GM19035 (cell line): Measurements from ENCODE around the gene KIAA0232.
"Not testable (repeated sequence)": the region's sequence is repeated elsewhere in the genome, so short reads cannot be mapped to it uniquely, and the experiment has no call there.

Experiments used
- ATAC-seq: cut with Tn5 transposase; IDR thresholded peaks from one replicate; pipeline ENCODE4 v1.9.1; 2021; ENCODE audit not compliant: unreplicated experiment

The KIAA0232 gene

GRCh38 chr4:6755088-6755753 is 27.3 kb upstream of the KIAA0232 start:
- no peak for ATAC-seq

- not testable (repeated sequence) for ATAC-seq
Measured at GRCh38 chr4:6756345-6756744, 26.2 kb upstream of the KIAA0232 start.

- ATAC-seq = no peak
Measured at GRCh38 chr4:6758728-6759127, 23.8 kb upstream of the KIAA0232 start.

GRCh38 chr4:6760865-6761264 is 21.7 kb upstream of the KIAA0232 start:
- ATAC-seq = no peak

GRCh38 chr4:6761649-6762615 is 20.6 kb upstream of the KIAA0232 start:
- ATAC-seq = no peak

- ATAC-seq = no peak
Measured at GRCh38 chr4:6763330-6763851, 19.1 kb upstream of the KIAA0232 start.

- ATAC-seq = no peak
Measured at GRCh38 chr4:6764976-6765620, 17.4 kb upstream of the KIAA0232 start.

- ATAC-seq = no peak
Measured at GRCh38 chr4:6765703-6766102, 16.8 kb upstream of the KIAA0232 start.

GRCh38 chr4:6767386-6767747 is 15.2 kb upstream of the KIAA0232 start:
- no peak for ATAC-seq

GRCh38 chr4:6767748-6768538 is 14.6 kb upstream of the KIAA0232 start:
- no peak for ATAC-seq

GRCh38 chr4:6768539-6768905 is 14.0 kb upstream of the KIAA0232 start:
- ATAC-seq = no peak

GRCh38 chr4:6769233-6769988 is 13.1 kb upstream of the KIAA0232 start:
- ATAC-seq = no peak

- no peak for ATAC-seq
Measured at GRCh38 chr4:6769989-6770420, 12.5 kb upstream of the KIAA0232 start.

- no peak for ATAC-seq
Measured at GRCh38 chr4:6770581-6771228, 11.8 kb upstream of the KIAA0232 start.

GRCh38 chr4:6771229-6771671 is 11.3 kb upstream of the KIAA0232 start:
- no peak for ATAC-seq

GRCh38 chr4:6772223-6772928 is 10.2 kb upstream of the KIAA0232 start:
- ATAC-seq = no peak

- no peak for ATAC-seq
Measured at GRCh38 chr4:6773106-6773505, 9.4 kb upstream of the KIAA0232 start.

GRCh38 chr4:6773616-6774540 is 8.6 kb upstream of the KIAA0232 start:
- no peak for ATAC-seq
